CD14-positive monocyte (primary cell): Measurements from ENCODE around the gene MUC13. TPM values are rescaled to one million over a fixed set of nuclear protein-coding genes. Genes with fewer than 3 reads are reported as not detected.

ENCODE experiments used
- DNase-seq, 3 donors: peaks; one replicate each; pipeline ENCODE4 v3.0.0-alpha.2; 2011 to 2022
- H2AFZ ChIP-seq: 2 replicates; pipeline ENCODE4 v1.6.0; 2012; ENCODE audit warnings: mild to moderate bottlenecking, low read depth, low read length, inconsistent platforms; ENCODE audit not compliant: insufficient read depth, poor library complexity, severe bottlenecking
- H3K27ac ChIP-seq, 2 donors: 1 replicate in 1 of 2; 2 replicates in 1 of 2; pipeline ENCODE4 v1.5.1; 2012 to 2013; ENCODE audit warnings: low read length in 2 of 2, control low read depth in 1 of 2, inconsistent platforms in 1 of 2, low read depth in 1 of 2, mild to moderate bottlenecking in 1 of 2
- H3K27me3 ChIP-seq, 2 donors: one replicate each; pipeline versions ENCODE4 v1.6.0 to v1.6.1; 2011 to 2013; ENCODE audit warnings: low read length in 2 of 2; ENCODE audit not compliant: control insufficient read depth in 2 of 2, insufficient read depth in 2 of 2
- H3K36me3 ChIP-seq, 2 donors: replicated peaks in 1 of 2; 1 replicate in 1 of 2; 2 replicates in 1 of 2; pipeline versions ENCODE4 v1.5.1 to v1.6.1; 2012 to 2013; ENCODE audit warnings: low read length in 2 of 2, control low read depth in 1 of 2, inconsistent platforms in 1 of 2, mild to moderate bottlenecking in 1 of 2; ENCODE audit not compliant: insufficient read depth in 2 of 2, control insufficient read depth in 1 of 2
- H3K4me1 ChIP-seq, 2 donors: 1 replicate in 1 of 2; 2 replicates in 1 of 2; pipeline versions ENCODE4 v1.5.1 to v1.6.1; 2012 to 2013; ENCODE audit warnings: low read length in 2 of 2, control low read depth in 1 of 2, inconsistent platforms in 1 of 2, mild to moderate bottlenecking in 1 of 2, moderate library complexity in 1 of 2; ENCODE audit not compliant: insufficient read depth in 2 of 2, control insufficient read depth in 1 of 2
- H3K4me2 ChIP-seq: replicated peaks from 2 replicates; pipeline ENCODE3; 2012; ENCODE audit warnings: low read length, moderate library complexity, mild to moderate bottlenecking; ENCODE audit not compliant: poor library complexity, severe bottlenecking; ENCODE audit errors: extremely low read depth
- H3K4me3 ChIP-seq, 3 experiments: fragments of 200-600 bp in 1 of 3; sonication (generic) in 1 of 3; replicated peaks in 1 of 3; 1 replicate in 2 of 3; 2 replicates in 1 of 3; pipeline ENCODE4 v1.5.1; 2011 to 2013; ENCODE audit warnings: low read length in 3 of 3, mild to moderate bottlenecking in 3 of 3, control low read depth in 2 of 3, low read depth in 2 of 3, inconsistent platforms in 1 of 3, moderate library complexity in 1 of 3
- H3K79me2 ChIP-seq: 2 replicates; pipeline ENCODE4 v1.6.0; 2012; ENCODE audit warnings: mild to moderate bottlenecking, control low read depth, inconsistent platforms, low read length, moderate library complexity; ENCODE audit not compliant: insufficient read depth
- H3K9ac ChIP-seq: 2 replicates; pipeline ENCODE4 v1.6.0; 2017; ENCODE audit warnings: low read length, mild to moderate bottlenecking; ENCODE audit not compliant: insufficient read depth, poor library complexity, severe bottlenecking
- H3K9me3 ChIP-seq, 2 donors: replicated peaks in 1 of 2; 1 replicate in 1 of 2; 2 replicates in 1 of 2; pipeline versions ENCODE4 v1.5.1 to v1.6.1; 2012 to 2013; ENCODE audit warnings: low read length in 2 of 2, control low read depth in 1 of 2; ENCODE audit not compliant: control insufficient read depth in 1 of 2, insufficient read depth in 1 of 2
- H4K20me1 ChIP-seq: 2 replicates; pipeline ENCODE4 v1.6.0; 2012; ENCODE audit warnings: mild to moderate bottlenecking, low read length, control low read depth, moderate library complexity; ENCODE audit not compliant: insufficient read depth
- H3K27ac Mint-ChIP-seq, 7 donors: one replicate each; pipeline ENCODE4 v1.8.0; 2020; ENCODE audit warnings: mild to moderate bottlenecking in 7 of 7, mixed read lengths in 7 of 7, moderate library complexity in 6 of 7, inconsistent platforms in 2 of 7
- H3K27me3 Mint-ChIP-seq, 3 donors: one replicate each; pipeline ENCODE4 v1.8.0; 2021 to 2022; ENCODE audit warnings: low read depth in 3 of 3, mild to moderate bottlenecking in 3 of 3, mixed read lengths in 3 of 3, moderate library complexity in 3 of 3, inconsistent platforms in 1 of 3
- H3K36me3 Mint-ChIP-seq, 2 donors: one replicate each; pipeline ENCODE4 v1.8.0; 2020; ENCODE audit warnings: mixed read lengths in 2 of 2, inconsistent platforms in 1 of 2, mild to moderate bottlenecking in 1 of 2
- H3K4me1 Mint-ChIP-seq: one replicate; pipeline ENCODE4 v1.8.0; 2020; ENCODE audit warnings: mild to moderate bottlenecking, mixed read lengths
- H3K4me3 Mint-ChIP-seq, 2 donors: one replicate each; pipeline ENCODE4 v1.8.0; 2020; ENCODE audit warnings: mild to moderate bottlenecking in 2 of 2, mixed read lengths in 2 of 2, moderate library complexity in 1 of 2
- H3K9me3 Mint-ChIP-seq, 7 donors: one replicate each; pipeline ENCODE4 v1.8.0; 2020 to 2022; ENCODE audit warnings: mixed read lengths in 7 of 7, mild to moderate bottlenecking in 6 of 7, moderate library complexity in 6 of 7, inconsistent platforms in 2 of 7
- WGBS: methylation state at CpG from one replicate; pipeline ENCODE4 v1.1.5; 2013; ENCODE audit warnings: missing lambda C conversion rate; ENCODE audit not compliant: insufficient coverage; 5-methylcytosine and 5-hydroxymethylcytosine counted together
- intact Hi-C, 2 donors: fragments of 100-400 bp; cut with micrococcal nuclease; formaldehyde crosslinking; loops; one replicate each; pipeline versions ENCODE4 v1.15.0 to v1.15.1; 2023
- polyA plus RNA-seq, 3 donors: library from polyadenylated mRNA; depleted of rRNA in 1 of 3; unstranded in 2 of 3; stranded (reverse) in 1 of 3; fragments of 300-500 nt in 2 of 3; fragments of >200 nt in 1 of 3; fragmentation: Illumina TruSeq in 2 of 3; gene quantifications; 1 replicate in 2 of 3; 2 replicates in 1 of 3; pipeline ENCODE4 v1.2.3, GENCODE V29; 2012 to 2021
- TF ChIP-seq, protein P1 (sequence below): fragments of 200-600 bp; IDR thresholded peaks from one replicate; pipeline ENCODE4 v1.8.0; 2022; ENCODE audit warnings: antibody characterized with exemption, mild to moderate bottlenecking

Gene MUC13
- polyA plus RNA-seq, 3 donors, result not detected

DNA sequence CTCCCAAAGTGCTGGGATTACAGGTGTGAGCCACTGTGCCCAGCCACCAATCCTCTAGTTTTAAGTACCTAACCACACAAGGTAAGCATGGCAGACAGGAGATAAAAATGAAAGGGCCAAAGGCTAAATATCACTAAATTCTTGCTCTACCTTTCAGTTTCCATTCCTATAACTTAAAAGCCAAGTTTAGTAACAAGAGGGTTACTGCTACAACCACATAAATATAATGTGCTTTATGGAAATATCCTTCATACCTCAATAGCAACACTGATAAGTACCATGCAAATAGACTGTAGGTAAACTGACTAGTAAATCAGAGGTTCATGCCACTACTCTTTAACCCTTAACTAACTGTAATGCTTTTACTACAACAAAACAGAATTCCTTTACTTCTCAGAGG is 38.7 kb upstream of the MUC13 start:
- no peaks in the 10 kb centered on the region for H4K20me1 ChIP-seq
- no peak overlapping the region for H3K4me2 ChIP-seq
- peaks cover 0 to 19% of the 10 kb centered on the region in 2 donors for H3K36me3 ChIP-seq
- intact Hi-C loops, result no loop called here
- Mint-ChIP-seq H3K27me3 (peaks cover 0 to 3% (median 3%) of the 10 kb centered on the region in 3 donors), H3K4me3 (no peak overlapping the region), H3K36me3 (peaks cover 22 to 30% of the 10 kb centered on the region in 2 donors), H3K4me1 (peaks cover 4% of the 10 kb centered on the region), H3K27ac (no peak overlapping the region), H3K9me3 (peaks cover 0 to 3% (median 0%) of the 10 kb centered on the region in 7 donors)
- TF ChIP-seq, protein P1, sequence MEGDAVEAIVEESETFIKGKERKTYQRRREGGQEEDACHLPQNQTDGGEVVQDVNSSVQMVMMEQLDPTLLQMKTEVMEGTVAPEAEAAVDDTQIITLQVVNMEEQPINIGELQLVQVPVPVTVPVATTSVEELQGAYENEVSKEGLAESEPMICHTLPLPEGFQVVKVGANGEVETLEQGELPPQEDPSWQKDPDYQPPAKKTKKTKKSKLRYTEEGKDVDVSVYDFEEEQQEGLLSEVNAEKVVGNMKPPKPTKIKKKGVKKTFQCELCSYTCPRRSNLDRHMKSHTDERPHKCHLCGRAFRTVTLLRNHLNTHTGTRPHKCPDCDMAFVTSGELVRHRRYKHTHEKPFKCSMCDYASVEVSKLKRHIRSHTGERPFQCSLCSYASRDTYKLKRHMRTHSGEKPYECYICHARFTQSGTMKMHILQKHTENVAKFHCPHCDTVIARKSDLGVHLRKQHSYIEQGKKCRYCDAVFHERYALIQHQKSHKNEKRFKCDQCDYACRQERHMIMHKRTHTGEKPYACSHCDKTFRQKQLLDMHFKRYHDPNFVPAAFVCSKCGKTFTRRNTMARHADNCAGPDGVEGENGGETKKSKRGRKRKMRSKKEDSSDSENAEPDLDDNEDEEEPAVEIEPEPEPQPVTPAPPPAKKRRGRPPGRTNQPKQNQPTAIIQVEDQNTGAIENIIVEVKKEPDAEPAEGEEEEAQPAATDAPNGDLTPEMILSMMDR, result no peak
- no peak overlapping the region for H3K27ac ChIP-seq
- no peaks in the 10 kb centered on the region for H3K9me3 ChIP-seq
- H3K4me1 ChIP-seq, result no peaks in the 10 kb centered on the region
- no peaks in the 10 kb centered on the region for H3K79me2 ChIP-seq
- no peaks in the 10 kb centered on the region for H3K27me3 ChIP-seq
- no peak for DNase-seq
- H2AFZ ChIP-seq, result no peak overlapping the region
- no peak overlapping the region for H3K4me3 ChIP-seq
- no peak overlapping the region for H3K9ac ChIP-seq

DNA sequence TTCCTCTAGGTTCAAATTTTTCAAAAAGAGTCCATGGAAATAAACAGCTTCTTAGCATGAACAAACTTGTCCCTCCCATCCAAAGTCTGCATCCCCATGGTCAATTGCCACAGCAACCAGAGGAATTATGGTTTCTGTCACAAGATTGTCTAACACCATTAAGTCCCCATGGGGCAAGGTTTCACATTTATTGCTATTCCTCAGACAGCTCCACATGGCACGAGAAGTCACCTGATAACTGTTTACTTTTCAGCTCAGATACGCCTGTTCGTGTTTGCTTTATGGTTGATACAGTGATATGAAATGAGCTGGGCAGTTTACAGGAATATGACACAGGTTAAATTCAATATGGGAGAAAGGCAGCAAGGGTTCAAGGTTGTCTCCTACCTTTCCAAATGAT is 37.9 kb upstream of the MUC13 start:
- H3K4me3 ChIP-seq, result no peak overlapping the region
- H3K27me3 ChIP-seq, result no peaks in the 10 kb centered on the region
- H3K27ac ChIP-seq, result no peak overlapping the region
- peaks cover 0 to 3% (median 0%) of the 10 kb centered on the region in 7 donors for H3K9me3 Mint-ChIP-seq
- intact Hi-C loops, result no loop called here
- peaks cover 18 to 29% of the 10 kb centered on the region in 2 donors for H3K36me3 Mint-ChIP-seq
- DNase-seq, result no peak
- H2AFZ ChIP-seq, result no peak overlapping the region
- no peak overlapping the region for H3K4me2 ChIP-seq
- no peaks in the 10 kb centered on the region for H3K4me1 ChIP-seq
- WGBS, result 80% methylated on average over 1 of the region's 3 CpGs
- no peaks in the 10 kb centered on the region for H3K9me3 ChIP-seq
- H3K4me1 Mint-ChIP-seq, result peaks cover 6% of the 10 kb centered on the region
- H3K27me3 Mint-ChIP-seq, result peaks cover 0 to 3% (median 3%) of the 10 kb centered on the region in 3 donors
- no peak overlapping the region for H3K9ac ChIP-seq
- H3K4me3 Mint-ChIP-seq, result no peak overlapping the region
- no peaks in the 10 kb centered on the region for H4K20me1 ChIP-seq
- H3K27ac Mint-ChIP-seq, result no peak overlapping the region
- H3K79me2 ChIP-seq, result no peaks in the 10 kb centered on the region
- peaks cover 0 to 19% of the 10 kb centered on the region in 2 donors for H3K36me3 ChIP-seq
- TF ChIP-seq, protein P1, result no peak
